Effector CD8-positive, alpha-beta T cell (primary cell): ENCODE results near the gene DCUN1D1.

Experiments used
- DNase-seq: peaks from one replicate; lab custom pipeline; 2025; lab: John Stamatoyannopoulos, UW

Gene DCUN1D1

GRCh38 chr3:182936239-182936917 lies 44.0 kb downstream of the DCUN1D1 start:
- no peak for DNase-seq

- DNase-seq = no peak
These were observed 44.5 kb downstream of the DCUN1D1 start for GRCh38 chr3:182935803-182936202.

GRCh38 chr3:182925944-182926337 lies 54.4 kb downstream of the DCUN1D1 start:
- no peak for DNase-seq

GRCh38 chr3:182925330-182925943 lies 54.9 kb downstream of the DCUN1D1 start:
- DNase-seq = no peak

GRCh38 chr3:182921665-182922355 lies 58.5 kb downstream of the DCUN1D1 start:
- no peak for DNase-seq

- DNase-seq = no peak
These were observed 59.7 kb downstream of the DCUN1D1 start for GRCh38 chr3:182920515-182921084.

GRCh38 chr3:182919866-182920357 lies 60.4 kb downstream of the DCUN1D1 start:
- DNase-seq = no peak

GRCh38 chr3:182917134-182917533 lies 63.2 kb downstream of the DCUN1D1 start:
- no peak for DNase-seq

- DNase-seq = no peak
These were observed 66.0 kb downstream of the DCUN1D1 start for GRCh38 chr3:182914341-182914740.

- DNase-seq = no peak
These were observed 66.4 kb downstream of the DCUN1D1 start for GRCh38 chr3:182913889-182914288.

- DNase-seq = no peak
These were observed 67.9 kb downstream of the DCUN1D1 start for GRCh38 chr3:182912474-182912873.

GRCh38 chr3:182911782-182912111 lies 68.6 kb downstream of the DCUN1D1 start:
- DNase-seq = no peak

GRCh38 chr3:182910936-182911781 lies 69.2 kb downstream of the DCUN1D1 start:
- DNase-seq = no peak

- DNase-seq = no peak
These were observed 70.9 kb downstream of the DCUN1D1 start for GRCh38 chr3:182909318-182910040.

- DNase-seq = no peak
These were observed 71.9 kb downstream of the DCUN1D1 start for GRCh38 chr3:182908471-182908870.

GRCh38 chr3:182906036-182906435 lies 74.3 kb downstream of the DCUN1D1 start:
- no peak for DNase-seq

- no peak for DNase-seq
These were observed 74.7 kb downstream of the DCUN1D1 start for GRCh38 chr3:182905623-182906022.

GRCh38 chr3:182904164-182904563 lies 76.2 kb downstream of the DCUN1D1 start:
- no peak for DNase-seq

- DNase-seq = no peak
These were observed 78.1 kb downstream of the DCUN1D1 start for GRCh38 chr3:182902236-182902635.

GRCh38 chr3:182896553-182896952 lies 83.8 kb downstream of the DCUN1D1 start:
- DNase-seq = no peak

- DNase-seq = no peak
These were observed 84.7 kb downstream of the DCUN1D1 start for GRCh38 chr3:182895513-182896112.
